OCI-LY3 (cell line): ENCODE measurements around the gene NIT2.

ENCODE experiments used
- EZH2phosphoT487 ChIP-seq: fragments of 200-600 bp; shearing (Covaris generic); IDR thresholded peaks from 2 replicates; pipeline ENCODE4 v1.6.1; 2018; ENCODE audit warnings: antibody characterized with exemption, mixed run types, low read depth
- TF ChIP-seq, protein P1 (sequence below): fragments of 200-600, 300-600 bp; sonication (generic); IDR thresholded peaks from 2 replicates; pipeline ENCODE4 v1.5.1; 2014; ENCODE audit warnings: antibody characterized with exemption, low read length, low read depth

- TF ChIP-seq, protein P1, sequence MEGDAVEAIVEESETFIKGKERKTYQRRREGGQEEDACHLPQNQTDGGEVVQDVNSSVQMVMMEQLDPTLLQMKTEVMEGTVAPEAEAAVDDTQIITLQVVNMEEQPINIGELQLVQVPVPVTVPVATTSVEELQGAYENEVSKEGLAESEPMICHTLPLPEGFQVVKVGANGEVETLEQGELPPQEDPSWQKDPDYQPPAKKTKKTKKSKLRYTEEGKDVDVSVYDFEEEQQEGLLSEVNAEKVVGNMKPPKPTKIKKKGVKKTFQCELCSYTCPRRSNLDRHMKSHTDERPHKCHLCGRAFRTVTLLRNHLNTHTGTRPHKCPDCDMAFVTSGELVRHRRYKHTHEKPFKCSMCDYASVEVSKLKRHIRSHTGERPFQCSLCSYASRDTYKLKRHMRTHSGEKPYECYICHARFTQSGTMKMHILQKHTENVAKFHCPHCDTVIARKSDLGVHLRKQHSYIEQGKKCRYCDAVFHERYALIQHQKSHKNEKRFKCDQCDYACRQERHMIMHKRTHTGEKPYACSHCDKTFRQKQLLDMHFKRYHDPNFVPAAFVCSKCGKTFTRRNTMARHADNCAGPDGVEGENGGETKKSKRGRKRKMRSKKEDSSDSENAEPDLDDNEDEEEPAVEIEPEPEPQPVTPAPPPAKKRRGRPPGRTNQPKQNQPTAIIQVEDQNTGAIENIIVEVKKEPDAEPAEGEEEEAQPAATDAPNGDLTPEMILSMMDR = no peak
- no peak for TF ChIP-seq EZH2phosphoT487
These were observed 6.0 kb downstream of the NIT2 start for GRCh38 chr3:100340527-100340926.
